GM12865 (cell line): ENCODE data around the gene CUX1.

ENCODE experiments used
- DNase-seq: peaks from one replicate; pipeline ENCODE4 v3.0.0; 2010; ENCODE audit warnings: low read depth
- H3K4me3 ChIP-seq: 2 replicates; pipeline ENCODE4 v1.5.1; 2011; ENCODE audit warnings: mild to moderate bottlenecking, low read depth, low read length, control low read depth
- TF ChIP-seq, protein P1 (sequence below): IDR thresholded peaks from 2 replicates; pipeline ENCODE4 v1.5.1; 2011; ENCODE audit warnings: low read length, control low read depth, low read depth, inconsistent platforms; ENCODE audit not compliant: insufficient read depth; ENCODE audit errors: missing control alignments

CUX1 gene

DNA sequence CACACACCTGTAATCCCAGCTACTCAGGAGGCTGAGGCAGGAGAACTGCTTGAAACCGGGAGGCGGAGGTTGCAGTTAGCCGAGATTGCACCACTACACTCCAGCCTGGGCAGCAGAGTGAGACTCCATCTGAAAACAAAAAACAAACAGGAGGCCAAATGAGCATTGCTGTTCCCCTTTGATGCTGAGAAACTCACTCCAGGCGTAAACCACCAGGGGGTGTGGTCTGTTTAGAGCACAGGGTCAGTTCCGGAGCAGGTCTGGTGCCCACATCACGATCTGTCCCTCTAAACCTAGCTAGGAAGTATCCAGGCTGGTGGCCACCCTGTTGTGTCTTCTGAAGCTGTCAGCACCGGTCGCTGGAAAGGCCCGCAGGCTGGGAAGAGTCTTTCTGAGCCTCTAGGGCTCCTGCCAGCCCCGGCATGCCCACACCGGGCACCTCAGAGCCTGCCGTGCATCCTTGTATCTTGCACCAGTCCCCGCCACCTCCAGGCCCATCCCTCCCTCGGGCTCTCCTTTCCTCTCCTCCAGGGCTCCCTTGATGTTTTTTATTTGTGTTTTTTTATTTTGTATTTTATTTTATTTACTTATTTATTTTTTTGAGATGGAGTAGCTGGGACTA is 402.9 kb downstream of the CUX1 start:
- TF ChIP-seq, protein P1, sequence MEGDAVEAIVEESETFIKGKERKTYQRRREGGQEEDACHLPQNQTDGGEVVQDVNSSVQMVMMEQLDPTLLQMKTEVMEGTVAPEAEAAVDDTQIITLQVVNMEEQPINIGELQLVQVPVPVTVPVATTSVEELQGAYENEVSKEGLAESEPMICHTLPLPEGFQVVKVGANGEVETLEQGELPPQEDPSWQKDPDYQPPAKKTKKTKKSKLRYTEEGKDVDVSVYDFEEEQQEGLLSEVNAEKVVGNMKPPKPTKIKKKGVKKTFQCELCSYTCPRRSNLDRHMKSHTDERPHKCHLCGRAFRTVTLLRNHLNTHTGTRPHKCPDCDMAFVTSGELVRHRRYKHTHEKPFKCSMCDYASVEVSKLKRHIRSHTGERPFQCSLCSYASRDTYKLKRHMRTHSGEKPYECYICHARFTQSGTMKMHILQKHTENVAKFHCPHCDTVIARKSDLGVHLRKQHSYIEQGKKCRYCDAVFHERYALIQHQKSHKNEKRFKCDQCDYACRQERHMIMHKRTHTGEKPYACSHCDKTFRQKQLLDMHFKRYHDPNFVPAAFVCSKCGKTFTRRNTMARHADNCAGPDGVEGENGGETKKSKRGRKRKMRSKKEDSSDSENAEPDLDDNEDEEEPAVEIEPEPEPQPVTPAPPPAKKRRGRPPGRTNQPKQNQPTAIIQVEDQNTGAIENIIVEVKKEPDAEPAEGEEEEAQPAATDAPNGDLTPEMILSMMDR = no peak
- no peak for DNase-seq
- no peak overlapping the region for H3K4me3 ChIP-seq

DNA sequence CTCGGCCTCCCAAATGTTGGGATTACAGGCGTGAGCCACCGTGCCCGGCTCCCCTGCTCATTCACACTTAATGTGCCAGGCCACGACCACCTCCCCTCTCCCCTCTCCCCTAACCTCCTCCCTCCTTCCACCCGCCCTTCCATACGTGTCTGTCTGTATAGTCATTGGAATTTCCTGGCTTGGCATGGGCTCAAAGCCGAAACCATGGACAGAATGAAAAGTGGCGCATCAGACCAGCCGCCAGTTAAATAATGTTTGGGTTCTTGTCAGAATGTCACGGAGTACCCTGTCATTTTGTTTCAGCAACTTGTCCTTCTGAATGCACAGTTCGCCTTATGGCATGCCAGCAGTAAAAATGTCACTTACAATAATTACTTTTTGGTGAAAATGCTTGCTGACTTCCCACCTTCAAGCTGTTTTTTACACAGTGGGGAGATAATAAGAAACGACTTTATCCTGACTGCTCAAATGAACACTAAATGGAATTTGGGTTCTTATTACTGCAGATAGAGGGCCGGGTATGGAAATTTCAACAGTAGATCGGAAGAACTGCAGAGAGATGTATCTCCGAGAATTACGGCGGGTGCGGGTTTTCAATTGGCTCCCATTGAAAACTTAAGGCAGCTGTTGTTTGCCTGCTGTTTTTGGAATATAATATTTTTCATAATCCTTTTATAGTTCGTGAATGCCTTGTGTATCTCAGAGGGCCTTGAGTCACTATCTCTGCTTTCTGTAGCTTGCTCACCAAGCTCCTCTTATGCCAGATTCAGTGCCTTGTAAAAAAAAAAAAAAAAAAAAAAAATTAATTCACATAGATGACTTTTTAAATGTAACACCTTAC is 403.8 kb downstream of the CUX1 start:
- no peak overlapping the region for H3K4me3 ChIP-seq
- TF ChIP-seq, protein P1 = no peak
- no peak for DNase-seq

DNA sequence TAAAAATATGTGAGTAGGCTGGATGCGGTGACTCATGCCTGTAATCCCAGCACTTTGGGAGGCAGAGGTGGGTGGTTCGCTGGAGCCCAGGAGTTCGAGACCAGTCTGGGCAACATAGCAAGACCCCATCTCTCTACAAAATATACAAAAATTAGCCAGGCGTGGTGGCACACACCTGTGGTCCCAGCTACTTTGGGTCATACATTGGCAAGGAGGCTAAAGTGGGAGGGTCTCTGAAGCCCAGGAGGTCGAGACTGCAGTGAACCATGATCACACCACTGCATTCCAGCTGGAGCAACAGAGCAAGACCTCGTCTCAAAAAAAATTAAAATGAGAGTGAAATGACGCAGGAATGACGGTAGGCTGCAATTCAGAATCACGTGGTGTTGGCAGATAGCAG is 404.5 kb downstream of the CUX1 start:
- TF ChIP-seq, protein P1 = no peak
- DNase-seq = no peak
- no peak overlapping the region for H3K4me3 ChIP-seq

DNA sequence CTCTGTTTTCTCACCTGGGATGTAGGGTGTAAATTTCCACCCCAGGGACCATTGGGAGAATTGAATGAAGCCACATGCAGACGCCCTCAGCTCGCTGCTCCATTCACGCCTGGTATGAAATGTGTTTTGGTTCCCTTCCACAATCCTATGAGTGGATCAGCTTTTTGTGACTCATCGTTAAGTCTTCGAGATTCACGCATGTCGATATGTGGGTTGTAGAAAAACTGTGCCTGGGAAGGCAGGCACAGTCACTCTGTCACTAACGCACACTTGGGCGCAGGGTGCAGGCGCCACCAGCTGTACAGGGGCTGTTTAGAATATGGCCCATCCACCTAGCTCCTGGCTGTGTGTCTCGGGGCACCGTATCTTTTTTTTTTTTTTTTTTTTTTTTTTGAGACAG is 405.0 kb downstream of the CUX1 start:
- DNase-seq = no peak
- no peak overlapping the region for H3K4me3 ChIP-seq
- TF ChIP-seq, protein P1 = no peak

DNA sequence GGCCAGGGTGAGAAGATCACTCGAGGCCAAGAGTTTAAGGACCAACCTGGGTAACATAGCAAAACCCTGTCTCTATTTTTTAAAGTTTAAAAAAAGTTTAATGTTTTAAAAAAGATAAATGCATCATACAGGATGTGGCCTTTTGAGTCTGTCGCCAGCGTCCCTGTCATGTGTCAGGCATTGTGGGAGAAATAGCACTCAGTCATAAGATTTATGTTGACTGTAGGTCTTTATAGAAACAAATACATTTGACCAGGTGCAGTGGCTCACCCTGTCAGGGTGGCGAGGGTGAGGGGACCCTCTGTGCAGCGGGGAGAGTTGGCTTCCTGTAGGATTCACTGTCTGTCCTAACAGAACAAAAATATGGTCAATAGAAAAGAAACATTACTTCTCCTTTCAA is 405.8 kb downstream of the CUX1 start:
- DNase-seq = no peak
- TF ChIP-seq, protein P1 = no peak
- H3K4me3 ChIP-seq = no peak overlapping the region

DNA sequence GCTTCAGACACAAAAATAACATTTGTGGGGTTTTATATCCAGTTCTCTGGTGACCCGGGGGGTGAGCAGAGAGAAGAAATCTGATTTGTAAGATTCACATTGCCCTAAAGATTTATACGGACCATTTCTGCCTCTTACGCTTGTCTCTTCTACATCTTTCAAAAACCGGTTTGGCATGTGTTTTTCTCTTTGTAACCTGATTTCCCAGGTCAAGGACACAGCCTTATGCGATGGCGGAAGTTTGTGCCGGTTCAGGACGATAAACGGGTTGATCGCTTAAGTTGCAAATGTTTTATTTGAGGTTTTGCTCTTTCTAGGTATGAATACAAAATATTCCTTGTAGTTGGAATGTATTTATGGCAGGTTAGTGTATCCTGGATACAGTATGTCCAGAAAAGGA is 407.6 kb downstream of the CUX1 start:
- DNase-seq = no peak
- no peak overlapping the region for H3K4me3 ChIP-seq
- TF ChIP-seq, protein P1 = no peak

DNA sequence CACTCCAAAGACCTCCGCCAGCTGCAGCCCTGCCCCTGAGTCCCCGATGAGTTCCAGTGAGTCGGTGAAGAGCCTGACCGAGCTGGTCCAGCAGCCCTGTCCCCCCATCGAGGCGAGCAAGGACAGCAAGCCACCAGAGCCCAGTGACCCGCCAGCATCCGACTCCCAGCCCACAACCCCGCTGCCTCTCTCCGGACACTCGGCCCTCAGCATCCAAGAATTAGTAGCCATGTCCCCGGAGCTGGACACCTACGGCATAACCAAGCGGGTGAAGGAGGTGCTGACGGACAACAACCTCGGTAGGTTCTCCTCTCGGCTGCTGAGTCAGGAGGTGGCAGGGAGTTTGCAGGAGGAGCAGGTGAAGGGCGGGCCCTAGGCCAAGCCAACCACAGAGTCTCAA is 409.9 kb downstream of the CUX1 start:
- TF ChIP-seq, protein P1 = no peak
- H3K4me3 ChIP-seq = no peak overlapping the region
- no peak for DNase-seq
